NCI-H2227 treated with DMSO at 0.1 percent for 48 hours (cell line): Measurements from ENCODE around the gene ATP5ME.
"Not testable (repeated sequence)": the region's sequence is repeated elsewhere in the genome, so short reads cannot be mapped to it uniquely, and the experiment has no call there.

ENCODE experiments used
- DNase-seq: peaks from one replicate; lab custom pipeline; 2025; lab: John Stamatoyannopoulos, UW

Gene ATP5ME

GRCh38 chr4:704971-705277 is 30.8 kb upstream of the ATP5ME start:
- no peak for DNase-seq

GRCh38 chr4:704198-704891 is 30.3 kb upstream of the ATP5ME start:
- no peak for DNase-seq

DNA sequence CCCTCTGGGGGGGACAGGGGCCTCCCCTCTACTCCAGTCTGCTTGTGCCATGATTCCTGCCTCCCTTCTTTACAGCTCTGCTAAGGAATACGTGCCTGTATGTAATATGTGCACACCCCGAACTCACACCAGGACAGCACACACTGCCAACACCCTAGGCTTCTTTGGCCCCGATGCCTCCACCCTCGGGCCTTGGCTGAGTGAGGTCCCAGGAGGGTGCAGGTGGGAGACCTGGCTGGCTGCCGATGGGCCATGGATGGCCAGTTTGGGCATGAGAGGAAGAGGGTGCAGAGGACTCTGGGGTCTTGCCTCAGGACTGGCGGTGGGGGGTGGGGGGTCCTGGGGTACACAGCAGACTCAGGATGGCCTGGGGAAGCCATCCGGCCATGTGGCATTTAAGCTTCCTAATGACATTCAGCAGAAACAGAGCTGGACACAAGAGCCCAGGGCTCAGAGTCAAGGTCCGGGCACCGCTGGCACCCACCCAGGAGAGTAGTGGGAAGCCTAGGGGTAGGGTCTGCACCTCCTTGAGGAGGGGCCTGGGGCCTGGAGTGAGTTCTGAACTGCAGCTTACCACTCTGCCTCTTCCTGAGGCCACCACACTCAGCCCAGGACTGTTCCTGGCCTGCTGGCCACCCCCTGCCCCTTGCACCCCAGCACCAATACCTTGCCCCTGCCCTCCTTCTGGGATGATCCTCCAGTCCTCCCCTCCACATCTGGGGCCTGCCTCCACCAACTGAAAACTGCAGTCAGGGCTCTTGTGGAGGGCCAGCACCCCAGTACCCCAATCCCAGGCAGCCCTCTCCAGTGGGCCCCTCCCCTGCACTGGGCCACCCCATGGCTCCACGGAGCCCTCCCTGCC is 29.5 kb upstream of the ATP5ME start:
- DNase-seq: no peak

GRCh38 chr4:702618-703048 is 28.6 kb upstream of the ATP5ME start:
- no peak for DNase-seq

GRCh38 chr4:700587-701264 is 26.6 kb upstream of the ATP5ME start:
- no peak for DNase-seq

- DNase-seq: no peak
Observed at GRCh38 chr4:699816-700580, 25.9 kb upstream of the ATP5ME start.

DNA sequence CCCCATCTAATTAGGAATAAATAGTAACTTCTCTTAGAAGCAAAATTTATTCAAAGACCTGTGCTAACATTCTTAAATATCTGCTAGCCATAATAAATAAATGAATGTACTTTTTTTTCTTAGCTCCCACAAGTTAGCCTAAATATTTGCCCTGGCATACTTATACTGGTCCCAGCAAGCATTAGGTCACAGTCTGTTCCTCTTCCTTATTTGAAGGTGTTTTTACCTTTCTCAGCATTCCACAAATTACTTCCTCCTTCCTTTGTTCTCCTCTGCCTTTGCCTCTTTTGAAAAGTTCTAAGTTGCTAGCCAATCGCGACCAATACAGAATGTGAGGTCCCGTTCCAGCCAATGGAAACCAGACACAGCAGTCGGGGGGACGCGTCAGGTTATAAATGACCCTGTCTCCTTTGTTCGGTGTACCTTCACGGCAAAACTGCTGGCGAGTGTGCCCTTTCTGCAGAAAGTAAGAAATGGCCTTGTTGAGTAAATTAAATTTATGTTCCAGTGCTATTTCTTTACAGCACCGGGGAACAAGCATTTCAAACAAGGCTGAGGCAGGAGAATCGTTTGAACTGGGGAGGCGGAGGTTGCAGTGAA is 20.4 kb upstream of the ATP5ME start:
- DNase-seq: not testable (repeated sequence)

DNA sequence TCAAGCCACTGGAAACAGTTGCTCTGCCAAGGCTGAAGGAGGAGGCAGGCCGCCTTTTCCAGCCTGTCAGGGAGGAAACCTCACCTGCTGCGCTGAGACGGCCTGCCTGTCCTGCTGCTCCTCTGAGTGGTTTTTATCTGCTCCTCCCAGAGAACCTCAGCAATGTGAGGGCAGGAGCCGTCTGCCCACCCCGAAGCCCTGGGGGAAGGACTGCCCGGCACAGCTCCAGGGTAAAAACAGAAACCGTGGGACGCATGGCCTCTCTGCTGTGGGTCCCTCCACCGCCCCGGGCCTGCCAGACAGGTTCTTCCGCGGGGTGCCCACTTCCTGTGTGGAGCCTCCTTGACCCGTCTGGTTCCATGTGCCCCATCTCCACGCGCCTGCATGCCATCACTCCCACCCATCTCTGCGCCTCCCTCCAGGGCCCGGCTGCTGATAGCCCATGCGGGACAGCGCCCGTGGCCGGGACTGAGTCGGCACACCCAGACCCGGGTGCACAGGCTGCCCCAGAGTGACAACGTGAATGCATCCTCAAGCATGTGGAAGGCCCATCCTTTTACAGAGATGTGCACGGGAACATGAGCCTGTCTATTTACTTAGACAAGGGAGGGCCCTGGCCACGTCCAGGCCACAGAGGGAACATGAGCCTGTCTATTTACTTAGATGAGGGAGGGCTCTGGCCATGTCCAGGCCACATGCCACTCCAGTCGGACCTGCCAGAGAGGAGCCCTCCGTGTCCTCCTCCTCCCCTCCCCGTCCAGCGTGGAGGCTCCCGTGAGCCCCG is 18.9 kb upstream of the ATP5ME start:
- DNase-seq: no peak

DNA sequence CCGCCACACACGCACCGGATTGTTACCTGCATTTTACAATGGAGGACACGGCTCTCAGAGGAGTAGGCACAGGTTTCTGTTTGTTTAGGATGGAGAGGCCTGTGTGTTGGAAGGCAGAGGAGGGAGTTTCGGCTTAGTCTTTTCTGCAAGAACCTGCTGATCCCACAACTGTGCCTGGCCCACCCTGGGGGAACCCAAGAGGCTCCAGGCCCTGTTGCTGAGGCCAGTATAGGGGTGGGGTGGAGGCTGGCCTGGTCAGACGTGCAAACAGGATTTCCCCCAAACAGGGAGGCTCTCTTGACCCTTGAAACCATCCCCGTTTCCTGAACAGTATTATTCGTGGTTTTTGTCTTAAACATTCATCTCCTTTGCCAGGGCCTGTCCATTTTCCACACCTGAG is 15.6 kb upstream of the ATP5ME start:
- no peak for DNase-seq

DNA sequence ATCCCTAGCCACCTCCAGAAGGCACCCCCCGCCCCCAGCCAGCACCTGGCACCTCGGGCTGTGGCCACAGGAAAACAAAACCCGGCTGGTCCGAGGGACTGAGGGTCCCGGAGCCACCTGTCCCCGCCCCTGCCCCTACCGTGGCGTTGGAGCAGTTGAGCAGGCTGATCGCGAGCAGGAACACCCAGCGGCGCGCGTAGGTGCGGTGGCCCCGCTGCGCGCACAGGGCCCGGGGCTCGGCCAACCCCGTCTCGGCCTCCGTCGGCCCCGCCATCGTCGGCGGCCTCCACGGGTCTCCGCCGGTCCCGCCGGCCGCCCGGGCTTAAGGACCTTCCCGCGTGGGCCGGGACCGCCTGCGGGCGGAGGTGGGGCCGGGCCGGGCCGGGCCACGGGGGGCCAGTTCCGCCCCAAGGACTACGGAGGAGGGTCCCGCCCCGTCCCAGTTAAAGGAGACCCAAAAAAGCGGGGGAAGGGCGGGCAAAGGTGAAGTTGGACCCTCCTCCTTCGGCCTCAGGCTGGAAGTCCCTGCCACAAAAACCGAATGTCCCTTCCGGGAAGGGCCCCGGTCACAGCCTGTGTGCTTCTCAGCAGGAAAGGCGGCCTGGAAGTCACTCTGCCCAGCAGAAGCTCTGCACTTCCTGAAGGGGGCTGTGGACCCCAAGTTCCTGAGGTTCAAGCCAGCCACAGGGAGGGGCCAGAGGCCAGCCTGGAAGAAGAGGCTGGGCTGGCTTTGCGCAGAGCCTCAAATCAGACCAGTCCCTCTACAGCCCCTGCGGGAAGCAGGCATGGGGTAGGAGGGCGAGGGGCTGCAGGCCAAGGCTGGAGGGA is 15.0 kb upstream of the ATP5ME start, which contains the start of gene SLC49A3:
Gene SLC49A3, minus strand, starts transcription at position 298 of the 828 bp plus-strand sequence. Its CDS starts 24 bp downstream, at position 274.
- no peak for DNase-seq

GRCh38 chr4:687971-688853 is 14.1 kb upstream of the ATP5ME start:
- no peak for DNase-seq

DNA sequence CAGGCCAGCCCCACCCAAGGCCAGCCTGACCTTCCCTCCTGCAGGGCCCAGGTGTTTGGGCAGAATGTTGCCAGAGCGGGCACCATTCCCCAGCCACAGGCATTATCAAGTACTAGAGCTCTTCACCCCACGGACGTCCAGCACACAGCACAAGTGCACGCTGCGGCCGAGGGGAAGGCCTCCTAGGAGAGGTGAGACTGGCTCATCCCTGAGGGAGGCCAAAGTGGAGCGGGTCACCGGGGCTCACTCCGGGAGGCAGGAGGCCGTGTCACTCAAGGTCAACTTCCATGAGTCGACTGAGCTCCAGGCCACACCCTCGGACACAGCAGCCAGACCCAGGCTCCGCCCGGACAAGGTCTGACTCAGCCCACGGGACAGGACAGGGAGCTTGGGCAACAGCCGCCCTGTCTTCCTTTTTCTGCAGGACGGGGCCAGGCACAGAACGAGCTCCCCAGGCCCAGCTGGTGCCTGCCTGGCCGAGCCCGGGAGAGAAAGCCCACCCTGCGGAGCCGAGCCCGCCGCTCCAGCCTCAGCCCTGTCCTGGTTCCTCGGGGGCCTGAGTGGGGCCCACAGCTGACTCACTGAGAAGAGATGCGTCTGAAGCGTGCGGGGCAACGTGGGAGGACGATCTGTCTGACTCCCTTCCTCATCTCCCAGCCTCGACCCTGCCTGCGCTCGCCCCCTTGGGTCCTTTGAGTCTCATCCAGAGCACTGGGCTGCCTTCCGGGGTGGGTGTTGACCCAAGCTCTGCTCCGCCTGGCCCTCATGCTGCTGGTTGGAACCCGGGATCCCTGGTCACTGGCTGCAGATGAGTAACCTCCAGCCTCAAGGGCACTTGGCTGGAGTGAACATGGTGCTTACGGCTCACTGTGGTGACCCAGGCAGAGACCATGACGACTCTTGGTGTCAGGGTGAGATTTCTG is 13.2 kb upstream of the ATP5ME start:
- DNase-seq: no peak

DNA sequence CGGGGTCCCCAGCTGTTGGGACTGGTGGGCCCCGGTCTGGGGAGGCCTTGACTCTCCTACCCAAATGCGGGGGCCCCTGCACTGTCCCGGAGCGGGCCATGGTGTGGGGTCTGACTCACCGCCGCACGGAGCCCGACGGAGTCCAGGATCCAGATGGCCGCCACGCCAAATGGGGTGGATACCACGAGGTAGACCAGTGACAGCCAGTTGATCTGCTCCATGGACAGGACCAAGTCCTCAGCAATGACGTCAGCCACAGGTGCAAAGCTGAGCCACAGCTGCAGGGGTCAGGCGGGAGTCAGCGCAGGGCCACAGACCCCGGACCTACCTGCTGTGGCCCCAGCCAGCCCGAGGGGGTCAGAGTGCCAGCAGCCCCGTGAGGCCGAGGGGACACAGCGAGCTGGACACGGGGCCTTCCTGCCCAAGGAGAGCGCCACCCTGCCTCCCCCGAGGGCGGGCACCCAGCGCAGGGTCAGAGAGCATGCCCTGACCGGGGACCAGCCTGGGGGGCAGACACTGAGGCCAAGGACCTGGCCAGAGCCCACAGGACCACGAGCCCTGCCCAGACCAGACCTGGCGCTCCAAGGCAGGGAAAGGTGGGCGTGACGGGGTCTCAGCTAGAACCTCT is 12.5 kb upstream of the ATP5ME start:
- no peak for DNase-seq

DNA sequence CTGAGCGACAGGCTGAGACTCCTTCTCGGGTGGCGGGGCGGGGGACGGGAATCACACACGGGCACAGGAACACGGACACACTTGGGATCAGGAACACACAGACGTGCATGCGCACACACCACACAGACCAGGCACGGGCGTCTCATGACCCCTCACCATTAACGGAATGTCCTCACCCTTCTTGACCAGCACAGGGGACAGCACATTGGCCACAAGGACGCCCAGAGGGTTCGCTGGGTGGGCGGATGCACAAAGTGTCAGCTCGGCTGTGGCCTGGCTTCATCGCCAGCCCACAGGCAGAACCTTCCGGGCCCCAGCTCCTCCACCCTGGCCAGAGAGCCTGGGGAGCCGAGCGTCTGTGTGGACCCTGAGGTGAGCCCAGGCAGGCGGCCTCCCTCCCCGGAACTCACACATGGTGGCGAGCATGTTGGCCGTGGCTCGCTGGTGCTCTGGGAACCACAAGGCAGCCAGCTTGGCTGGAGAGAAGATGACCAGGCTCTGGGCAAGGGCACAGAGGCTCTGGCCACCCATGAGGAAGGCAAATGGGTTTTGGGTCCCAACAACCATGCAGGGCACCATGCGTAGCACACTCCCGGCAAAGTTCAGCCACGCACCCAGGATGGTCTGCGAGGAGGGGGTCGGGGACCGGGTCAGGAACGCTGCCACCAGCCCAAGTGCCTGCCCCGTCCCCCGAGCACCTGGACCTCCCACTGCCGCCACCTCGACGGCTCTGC is 11.8 kb upstream of the ATP5ME start:
- no peak for DNase-seq

- no peak for DNase-seq
Observed at GRCh38 chr4:684623-685327, 10.7 kb upstream of the ATP5ME start.
